Measurements from ENCODE around the gene GIGYF1.
A peak's percentile ranks its signal among the peaks of the same experiment; 100 is the strongest.
"Not testable (repeated sequence)": the region's sequence is repeated elsewhere in the genome, so short reads cannot be mapped to it uniquely, and the experiment has no call there.

Gene GIGYF1

GRCh38 chr7:100710452-100710851 lies 16.4 kb upstream of the GIGYF1 start:
- DNase-seq (ENCODE audit: low spot score) = no peak

- DNase-seq (ENCODE audit: low spot score) = no peak
Observed at GRCh38 chr7:100708395-100708794, 14.3 kb upstream of the GIGYF1 start.

- DNase-seq (ENCODE audit: low spot score) = peak; percentile 11
Observed at GRCh38 chr7:100706672-100707311, 12.7 kb upstream of the GIGYF1 start.

DNA sequence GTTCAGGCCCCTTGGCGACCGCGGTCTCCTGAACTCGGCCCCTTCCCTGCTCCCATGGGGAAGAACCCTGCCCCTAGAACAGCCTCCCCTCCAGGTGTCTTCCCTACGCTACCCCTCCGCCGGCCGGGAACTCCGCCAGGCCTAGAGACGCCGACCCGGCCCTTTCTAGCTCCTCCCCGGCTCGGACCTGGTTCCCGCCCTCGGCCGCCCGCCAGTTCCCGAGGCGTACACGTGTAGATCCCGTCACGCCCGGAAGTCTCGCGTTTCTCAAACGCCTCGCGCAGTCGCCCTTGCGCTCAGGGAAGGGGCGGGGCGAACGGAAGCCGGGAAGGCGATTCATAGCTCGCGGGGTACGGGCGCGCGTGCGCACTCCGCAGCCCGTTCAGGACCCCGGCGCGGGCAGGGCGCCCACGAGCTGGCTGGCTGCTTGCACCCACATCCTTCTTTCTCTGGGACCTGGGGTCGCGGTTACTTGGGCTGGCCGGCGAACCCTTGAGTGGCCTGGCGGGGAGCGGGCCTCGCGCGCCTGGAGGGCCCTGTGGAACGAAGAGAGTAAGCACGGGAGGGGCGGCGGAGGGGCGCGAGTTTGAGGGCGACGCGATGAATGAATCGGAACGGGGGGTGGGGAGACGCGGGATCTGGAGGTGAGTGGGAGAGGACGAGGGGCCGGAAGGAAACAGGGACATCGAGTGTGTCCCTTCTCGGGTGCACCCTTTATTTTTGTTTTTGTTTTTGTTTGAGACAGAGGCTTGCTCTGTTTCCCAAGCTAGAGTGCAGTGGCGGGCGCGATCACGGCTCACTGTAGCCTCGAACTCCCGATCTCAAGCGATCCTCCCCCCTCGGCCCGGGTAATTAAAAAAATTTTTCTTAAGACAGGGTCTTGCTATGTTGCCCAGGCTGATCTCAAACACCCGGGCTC lies 12.0 kb upstream of the GIGYF1 start, which contains the start of gene POP7:
TSS of gene POP7 (plus strand) at position 369 of the 919 bp plus-strand sequence. CDS start 710 bp downstream, outside the sequence.
- DNase-seq (ENCODE audit: low spot score) = peak; percentile 96

DNA sequence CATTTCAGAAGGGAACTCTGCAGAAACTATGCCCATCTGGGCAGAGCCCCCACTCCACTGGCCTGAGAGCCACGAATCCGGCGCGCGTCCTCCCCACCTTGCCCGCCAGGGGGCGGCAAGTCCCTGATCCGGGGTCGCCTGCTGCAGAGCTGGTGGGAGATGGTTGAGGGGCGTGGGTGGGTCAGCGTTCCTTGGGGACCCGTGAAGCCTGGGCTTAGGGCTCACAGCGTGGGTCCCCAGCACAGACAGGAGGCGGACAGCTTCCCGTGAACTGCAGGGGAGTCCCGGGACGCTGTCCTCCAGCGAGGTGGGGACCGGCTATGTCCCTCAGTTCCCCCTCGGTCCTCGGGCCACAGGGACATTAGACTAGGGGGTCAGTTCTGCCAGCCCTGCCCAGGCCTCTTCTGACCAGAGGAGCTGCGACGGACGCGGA lies 11.3 kb upstream of the GIGYF1 start:
- DNase-seq (ENCODE audit: low spot score) = peak; percentile 74

GRCh38 chr7:100701089-100701488 lies 7.0 kb upstream of the GIGYF1 start:
- DNase-seq (ENCODE audit: low spot score) = not testable (repeated sequence)

GRCh38 chr7:100699018-100699417 lies 5.0 kb upstream of the GIGYF1 start:
- DNase-seq (ENCODE audit: low spot score) = no peak

GRCh38 chr7:100696123-100696521 lies 2.1 kb upstream of the GIGYF1 start:
- no peak for DNase-seq (ENCODE audit: low spot score)

DNA sequence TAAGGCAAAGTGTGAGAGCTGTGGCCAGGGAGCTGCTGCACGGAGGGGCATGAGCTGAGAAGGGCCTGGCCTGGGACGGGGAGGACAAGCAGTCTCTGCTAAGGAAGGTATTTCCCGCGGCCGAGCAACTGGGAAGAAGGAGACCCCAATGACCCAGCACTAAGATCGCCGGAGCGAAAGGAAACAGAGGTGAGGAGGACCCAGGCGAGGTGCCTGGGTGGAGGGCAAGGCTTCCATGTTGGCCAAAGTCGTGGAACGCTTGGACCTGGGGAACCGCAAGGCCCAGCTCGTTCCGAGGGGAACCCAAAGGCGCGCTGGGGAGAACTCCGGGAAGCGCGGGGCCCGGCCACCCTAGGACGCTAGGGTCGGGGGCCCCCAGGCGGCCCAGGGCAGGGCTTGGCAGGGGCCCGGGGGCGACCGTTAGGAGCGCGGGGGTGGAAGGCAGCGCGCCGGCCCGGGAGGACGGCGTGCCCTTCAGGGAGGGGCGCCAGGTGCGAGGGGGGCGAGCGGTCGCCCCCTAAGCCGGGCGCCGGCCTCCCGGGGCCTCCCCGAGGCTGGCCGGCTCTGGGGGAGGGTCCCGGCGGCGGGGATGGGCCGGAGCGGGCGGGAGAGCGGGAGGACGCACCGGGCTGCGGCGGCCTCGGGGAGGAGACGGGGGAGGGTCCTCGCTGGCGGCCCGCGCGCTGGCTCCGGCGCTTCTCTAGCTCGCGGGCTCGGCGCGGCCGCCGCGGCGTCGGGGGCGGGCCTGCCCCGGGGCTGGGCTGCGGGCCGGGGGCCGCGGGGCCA lies 545 bp downstream of the GIGYF1 start:
- peak; percentile 34 for DNase-seq (ENCODE audit: low spot score)

DNA sequence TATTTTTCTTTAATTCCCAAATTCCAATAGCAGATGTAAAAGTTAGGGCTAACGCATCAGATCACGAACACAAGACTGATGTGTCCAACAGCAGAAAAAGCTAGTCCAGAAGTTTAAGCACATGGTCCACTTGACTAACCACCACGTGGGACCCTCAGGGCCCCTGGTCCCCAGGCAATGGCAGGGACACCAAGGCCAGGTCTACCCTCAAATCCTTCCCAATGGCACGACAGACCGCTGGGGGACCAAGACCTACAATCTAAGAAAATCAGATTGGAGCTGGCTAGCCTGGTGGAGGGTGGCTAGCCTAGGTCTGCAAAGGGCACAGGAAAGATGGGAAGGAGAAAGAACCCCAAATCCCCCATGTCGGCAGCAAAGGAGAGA lies 1.5 kb downstream of the GIGYF1 start:
- no peak for DNase-seq (ENCODE audit: low spot score)

GRCh38 chr7:100691676-100692577 lies 2.1 kb downstream of the GIGYF1 start:
- DNase-seq (ENCODE audit: low spot score) = peak; percentile 87

DNA sequence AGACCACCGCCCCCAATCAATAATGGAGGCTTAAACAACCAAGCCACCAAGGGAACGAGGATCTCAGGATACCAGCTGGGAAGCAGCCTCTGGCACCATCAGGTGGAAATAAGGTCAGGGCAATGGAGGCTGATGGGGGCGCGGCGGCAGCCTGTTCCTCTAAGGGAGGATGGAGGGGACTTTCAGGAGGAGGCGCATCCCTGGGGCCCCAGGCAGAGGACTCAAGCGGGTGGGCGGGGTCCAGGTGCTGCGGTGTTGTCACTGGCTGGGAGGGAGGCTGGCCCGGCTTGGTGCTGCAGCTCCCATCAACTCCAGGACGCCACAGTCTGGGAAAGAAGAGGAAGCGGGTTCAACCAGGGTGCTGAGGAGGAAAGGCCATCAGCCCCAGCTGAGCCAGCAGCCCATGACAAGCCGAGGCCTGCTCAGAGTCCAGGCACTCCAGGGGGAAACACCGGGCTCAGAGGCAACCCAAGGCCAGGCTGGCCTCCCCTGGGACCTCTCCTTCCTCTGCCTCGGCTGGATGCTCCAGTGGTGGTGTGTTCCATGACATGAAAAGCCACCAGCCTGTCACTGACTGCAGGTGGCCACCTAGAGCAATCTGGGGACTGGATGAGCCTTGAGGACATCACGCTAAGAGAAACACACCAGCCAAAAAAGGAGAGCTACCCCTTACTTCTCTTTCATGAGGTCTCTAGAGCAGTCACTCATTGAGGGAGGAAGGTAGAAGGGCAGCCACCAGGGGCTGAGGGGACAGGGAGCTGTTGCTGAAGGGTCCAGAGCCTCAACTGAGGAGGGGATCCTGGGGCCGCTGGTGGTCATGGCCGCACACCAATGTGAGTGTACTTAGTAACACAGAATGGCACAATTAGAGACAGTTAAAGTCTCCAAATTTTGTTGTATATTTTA lies 4.6 kb downstream of the GIGYF1 start:
- DNase-seq (ENCODE audit: low spot score) = no peak

- DNase-seq (ENCODE audit: low spot score) = no peak
Observed at GRCh38 chr7:100688326-100688860, 5.7 kb downstream of the GIGYF1 start.

DNA sequence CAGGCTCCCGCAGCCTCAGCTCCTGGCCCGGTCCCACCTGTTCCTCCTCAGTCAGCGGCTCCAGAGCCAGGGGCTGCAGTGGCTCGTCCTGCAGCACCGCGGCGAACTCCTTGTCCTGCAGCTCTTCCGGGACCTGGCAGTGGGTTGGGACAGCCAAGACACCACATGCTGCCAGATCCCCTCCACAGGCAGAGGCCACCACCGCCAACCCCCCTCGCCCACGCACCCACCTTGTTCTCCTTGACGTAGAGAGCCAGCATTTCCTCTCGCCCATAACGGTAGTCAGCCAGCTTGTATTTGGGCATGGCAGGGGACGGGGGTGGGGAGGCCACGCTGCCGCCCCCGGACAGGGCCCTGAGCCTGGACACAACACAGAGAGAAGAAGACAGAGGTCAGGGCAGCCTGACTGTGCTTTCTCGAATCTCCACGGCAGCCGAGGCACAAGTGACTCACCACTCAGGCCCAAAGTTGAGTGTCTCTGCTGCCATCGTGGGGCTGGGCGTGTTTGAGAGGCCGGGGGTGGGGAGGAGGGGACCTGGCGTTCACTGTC lies 6.2 kb downstream of the GIGYF1 start:
- DNase-seq (ENCODE audit: low spot score) = no peak

GRCh38 chr7:100687261-100687660 lies 6.8 kb downstream of the GIGYF1 start:
- no peak for DNase-seq (ENCODE audit: low spot score)

DNA sequence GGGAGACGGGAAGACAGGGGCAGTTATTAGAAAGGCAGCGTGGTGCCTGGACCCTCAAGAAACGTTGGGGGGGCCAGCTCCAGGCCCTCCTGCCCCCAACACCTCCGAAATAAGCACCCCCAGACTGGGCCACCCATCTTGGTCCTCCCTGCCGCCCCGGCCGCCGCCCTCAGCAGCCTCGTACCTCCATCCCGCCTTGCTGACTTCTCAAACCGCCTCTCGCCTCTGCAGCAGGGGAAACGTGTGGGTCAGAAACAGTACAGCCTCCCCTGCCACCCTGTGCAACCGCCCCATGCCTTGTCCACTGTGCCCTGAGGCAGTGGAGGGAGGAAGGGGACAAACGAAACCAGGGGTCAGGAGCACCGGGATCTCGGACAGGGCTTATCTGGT lies 7.2 kb downstream of the GIGYF1 start:
- no peak for DNase-seq (ENCODE audit: low spot score)

DNA sequence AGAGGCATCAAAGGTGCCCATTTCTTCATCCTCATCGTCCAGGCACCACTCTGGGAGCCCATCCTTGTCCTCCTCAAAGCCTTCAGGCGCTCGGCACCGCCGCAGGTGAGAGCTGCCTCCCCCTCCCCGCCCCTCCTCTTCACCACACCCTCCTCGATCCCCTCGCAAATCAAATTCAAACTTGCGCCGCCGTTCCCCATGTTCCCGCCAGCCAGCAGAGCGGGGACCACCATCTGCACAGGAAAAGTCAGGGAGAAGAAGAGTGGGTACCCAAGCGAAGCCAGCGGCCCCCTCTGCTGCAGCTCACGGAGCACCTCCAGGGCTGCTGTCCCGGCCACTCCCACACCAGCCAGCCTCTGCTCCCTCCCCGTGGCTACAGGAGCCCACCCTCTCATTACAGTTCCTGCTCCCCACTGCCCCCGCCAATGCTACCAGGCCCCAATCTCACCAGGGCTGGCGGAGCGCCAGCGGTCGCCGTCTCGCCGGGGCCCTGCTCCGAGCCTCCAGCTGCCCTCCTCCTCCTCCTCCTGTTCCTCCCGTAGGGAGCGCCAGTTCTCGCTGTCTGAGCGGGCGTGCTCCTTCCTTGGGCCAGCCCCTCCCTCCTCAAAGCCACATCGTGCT lies 7.7 kb downstream of the GIGYF1 start:
- DNase-seq (ENCODE audit: low spot score) = no peak

- no peak for DNase-seq (ENCODE audit: low spot score)
Observed at GRCh38 chr7:100685631-100686145, 8.4 kb downstream of the GIGYF1 start.

- no peak for DNase-seq (ENCODE audit: low spot score)
Observed at GRCh38 chr7:100685049-100685605, 8.9 kb downstream of the GIGYF1 start.

All from hematopoietic multipotent progenitor cell treated with erythropoietin and hydrocortisone succinate and interleukin-3 and kit ligand, for 17 days (in vitro differentiated cells).